Spinal cord (tissue), 10 donors: Measurements from ENCODE around the gene ETFA. TPM values are rescaled to one million over a fixed set of nuclear protein-coding genes. Genes with fewer than 3 reads are reported as not detected.

ENCODE experiments used
- DNase-seq, 6 donors: peaks; one replicate each; pipeline versions ENCODE4 v3.0.0 to v3.0.0-alpha.2; 2013 to 2015; ENCODE audit warnings: low spot score in 6 of 6, low read depth in 4 of 6
- H3K27ac ChIP-seq: one replicate; pipeline ENCODE4 v1.5.1; 2013; ENCODE audit warnings: low read depth, low read length, control low read depth
- H3K27me3 ChIP-seq: one replicate; pipeline ENCODE4 v1.6.1; 2013; ENCODE audit warnings: low read length; ENCODE audit not compliant: control insufficient read depth, insufficient read depth
- H3K36me3 ChIP-seq: one replicate; pipeline ENCODE4 v1.6.1; 2013; ENCODE audit warnings: low read length; ENCODE audit not compliant: control insufficient read depth, insufficient read depth
- H3K4me1 ChIP-seq: one replicate; pipeline ENCODE4 v1.6.1; 2013; ENCODE audit warnings: low read length; ENCODE audit not compliant: control insufficient read depth, insufficient read depth
- H3K4me3 ChIP-seq: one replicate; pipeline ENCODE4 v1.5.1; 2013; ENCODE audit warnings: low read depth, low read length, control low read depth
- H3K9me3 ChIP-seq: one replicate; pipeline ENCODE4 v1.6.1; 2013; ENCODE audit warnings: low read length; ENCODE audit not compliant: control insufficient read depth, insufficient read depth
- WGBS: methylation state at CpG from one replicate; pipeline ENCODE4 v1.1.5; 2013; ENCODE audit warnings: missing lambda C conversion rate; ENCODE audit not compliant: insufficient coverage; 5-methylcytosine and 5-hydroxymethylcytosine counted together
- polyA plus RNA-seq, 2 donors: library from polyadenylated mRNA; unstranded; fragments of 120-200 nt; gene quantifications; one replicate each; pipeline ENCODE4 v1.2.1, GENCODE V29; 2013; ENCODE audit not compliant: insufficient read length in 2 of 2
- total RNA-seq, 2 donors: library from RNA; depleted of rRNA in 1 of 2; stranded (reverse); fragments of 120-200 nt in 1 of 2; fragments of >200 nt in 1 of 2; gene quantifications; one replicate each; pipeline versions ENCODE4 v1.2.3 to v1.2.4, GENCODE V29; 2013 to 2014
- donor health status: healthy.

ETFA gene
- total and polyA plus RNA-seq, 4 donors: 100 to 127 (median 121) TPM

DNA sequence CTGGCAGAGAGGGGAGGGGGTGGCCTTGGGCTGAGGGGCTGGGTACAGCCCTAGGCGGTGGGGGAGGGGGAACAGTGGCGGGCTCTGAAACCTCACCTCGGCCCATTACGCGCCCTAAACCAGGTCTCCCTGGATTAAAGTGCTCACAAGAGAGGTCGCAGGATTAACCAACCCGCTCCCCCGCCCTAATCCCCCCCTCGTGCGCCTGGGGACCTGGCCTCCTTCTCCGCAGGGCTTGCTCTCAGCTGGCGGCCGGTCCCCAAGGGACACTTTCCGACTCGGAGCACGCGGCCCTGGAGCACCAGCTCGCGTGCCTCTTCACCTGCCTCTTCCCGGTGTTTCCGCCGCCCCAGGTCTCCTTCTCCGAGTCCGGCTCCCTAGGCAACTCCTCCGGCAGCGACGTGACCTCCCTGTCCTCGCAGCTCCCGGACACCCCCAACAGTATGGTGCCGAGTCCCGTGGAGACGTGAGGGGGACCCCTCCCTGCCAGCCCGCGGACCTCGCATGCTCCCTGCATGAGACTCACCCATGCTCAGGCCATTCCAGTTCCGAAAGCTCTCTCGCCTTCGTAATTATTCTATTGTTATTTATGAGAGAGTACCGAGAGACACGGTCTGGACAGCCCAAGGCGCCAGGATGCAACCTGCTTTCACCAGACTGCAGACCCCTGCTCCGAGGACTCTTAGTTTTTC lies 30.2 kb upstream of the ETFA start:
- Histone ChIP-seq H3K27me3 (peaks cover 98% of the 10 kb centered on the region), H3K36me3 (peaks cover 5% of the 10 kb centered on the region), H3K9me3 (no peaks in the 10 kb centered on the region), H3K4me1 (peaks cover 62% of the 10 kb centered on the region), H3K27ac (no peak overlapping the region), H3K4me3 (no peak overlapping the region)
- 1% methylated on average over 35 of the region's 42 CpGs for WGBS
- peak in 1 of 6 donors; percentile 33 for DNase-seq

DNA sequence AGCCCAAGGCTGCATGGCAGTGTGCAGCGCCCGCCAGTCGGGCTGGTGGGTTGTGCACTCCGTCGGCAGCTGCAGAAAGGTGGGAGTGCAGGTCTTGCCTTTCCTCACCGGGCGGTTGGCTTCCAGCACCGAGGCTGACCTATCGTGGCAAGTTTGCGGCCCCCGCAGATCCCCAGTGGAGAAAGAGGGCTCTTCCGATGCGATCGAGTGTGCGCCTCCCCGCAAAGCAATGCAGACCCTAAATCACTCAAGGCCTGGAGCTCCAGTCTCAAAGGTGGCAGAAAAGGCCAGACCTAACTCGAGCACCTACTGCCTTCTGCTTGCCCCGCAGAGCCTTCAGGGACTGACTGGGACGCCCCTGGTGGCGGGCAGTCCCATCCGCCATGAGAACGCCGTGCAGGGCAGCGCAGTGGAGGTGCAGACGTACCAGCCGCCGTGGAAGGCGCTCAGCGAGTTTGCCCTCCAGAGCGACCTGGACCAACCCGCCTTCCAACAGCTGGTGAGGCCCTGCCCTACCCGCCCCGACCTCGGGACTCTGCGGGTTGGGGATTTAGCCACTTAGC lies 29.6 kb upstream of the ETFA start:
- H3K4me3 ChIP-seq: no peak overlapping the region
- H3K4me1 ChIP-seq: peaks cover 62% of the 10 kb centered on the region
- peaks cover under 1% of the 10 kb centered on the region for H3K36me3 ChIP-seq
- H3K9me3 ChIP-seq: no peaks in the 10 kb centered on the region
- H3K27ac ChIP-seq: no peak overlapping the region
- DNase-seq: no peak
- H3K27me3 ChIP-seq: peaks cover 98% of the 10 kb centered on the region
- under 1% methylated on average over 33 of the region's 35 CpGs for WGBS

DNA sequence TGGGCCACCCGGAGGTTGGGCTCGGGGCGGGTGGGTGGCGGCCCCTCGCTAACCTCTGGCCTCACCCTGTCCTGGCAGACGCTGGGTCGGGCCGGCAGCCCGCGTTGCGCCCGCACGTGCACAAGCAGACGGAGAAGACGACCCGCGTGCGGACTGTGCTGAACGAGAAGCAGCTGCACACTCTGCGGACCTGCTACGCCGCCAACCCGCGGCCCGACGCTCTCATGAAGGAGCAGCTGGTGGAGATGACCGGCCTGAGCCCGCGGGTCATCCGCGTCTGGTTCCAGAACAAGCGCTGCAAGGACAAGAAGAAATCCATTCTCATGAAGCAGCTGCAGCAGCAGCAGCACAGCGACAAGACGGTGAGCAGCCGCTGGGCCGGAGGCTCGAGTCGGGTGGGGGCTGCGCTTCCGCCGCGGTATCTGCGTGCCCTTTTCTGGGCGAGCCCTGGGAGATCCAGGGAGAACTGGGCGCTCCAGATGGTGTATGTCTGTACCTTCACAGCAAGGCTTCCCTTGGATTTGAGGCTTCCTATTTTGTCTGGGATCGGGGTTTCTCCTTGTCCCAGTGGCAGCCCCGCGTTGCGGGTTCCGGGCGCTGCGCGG lies 29.0 kb upstream of the ETFA start:
- Histone ChIP-seq H3K9me3 (no peaks in the 10 kb centered on the region), H3K4me3 (peak overlapping the region; percentile 7), H3K4me1 (peaks cover 65% of the 10 kb centered on the region), H3K27ac (no peak overlapping the region), H3K27me3 (peaks cover 98% of the 10 kb centered on the region), H3K36me3 (no peaks in the 10 kb centered on the region)
- peak in 2 of 6 donors; percentile 80 to 83 for DNase-seq
- WGBS: under 1% methylated on average over 53 of the region's 53 CpGs

DNA sequence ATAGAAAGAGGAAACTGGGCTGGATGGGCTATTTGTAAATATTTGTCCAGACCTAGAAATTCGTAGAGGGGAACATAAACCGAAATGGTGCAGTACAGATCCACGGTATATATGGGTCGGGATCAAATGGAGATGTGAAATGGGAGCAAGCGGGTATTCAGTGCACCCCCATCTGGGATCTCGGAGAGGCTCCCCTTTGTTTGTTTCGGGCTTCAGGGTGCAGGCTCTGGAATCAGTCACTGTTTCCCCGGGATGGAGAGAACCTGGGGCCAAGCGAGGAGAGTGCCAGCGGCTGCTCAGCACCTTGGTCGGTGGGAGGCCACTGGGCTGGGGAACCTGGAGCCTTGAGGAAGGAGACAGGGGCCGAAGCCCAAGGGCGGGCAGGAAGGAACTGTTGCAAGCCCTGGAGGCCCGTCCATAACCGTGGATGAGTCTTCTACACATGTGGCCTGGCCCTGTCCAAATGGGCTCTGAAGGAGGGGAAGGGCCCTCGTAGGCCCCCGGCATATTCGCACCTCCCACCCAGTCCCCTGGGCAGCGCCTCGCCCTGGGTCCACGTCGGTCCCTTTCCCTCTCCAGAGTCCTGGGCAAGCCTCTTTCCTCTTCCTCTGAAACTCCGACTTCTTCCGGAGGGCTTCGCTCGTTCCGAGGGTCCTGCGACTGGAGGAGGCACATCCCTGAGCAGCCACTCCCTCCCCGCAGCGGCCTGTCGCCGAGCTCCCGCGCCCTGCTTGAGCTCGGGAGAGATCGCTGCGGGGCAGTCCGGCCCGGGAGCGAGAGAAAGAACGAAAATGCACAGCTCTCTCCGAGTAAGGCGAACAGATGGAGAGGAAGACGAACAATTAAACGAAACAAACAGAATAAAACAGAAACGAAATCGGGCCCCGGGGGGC lies 28.3 kb upstream of the ETFA start:
- WGBS: 5% methylated on average over 48 of the region's 48 CpGs
- Histone ChIP-seq H3K9me3 (no peaks in the 10 kb centered on the region), H3K4me1 (peaks cover 70% of the 10 kb centered on the region), H3K27me3 (peaks cover 98% of the 10 kb centered on the region), H3K4me3 (no peak overlapping the region), H3K27ac (no peak overlapping the region), H3K36me3 (no peaks in the 10 kb centered on the region)
- DNase-seq: peak in 1 of 6 donors; percentile 78

DNA sequence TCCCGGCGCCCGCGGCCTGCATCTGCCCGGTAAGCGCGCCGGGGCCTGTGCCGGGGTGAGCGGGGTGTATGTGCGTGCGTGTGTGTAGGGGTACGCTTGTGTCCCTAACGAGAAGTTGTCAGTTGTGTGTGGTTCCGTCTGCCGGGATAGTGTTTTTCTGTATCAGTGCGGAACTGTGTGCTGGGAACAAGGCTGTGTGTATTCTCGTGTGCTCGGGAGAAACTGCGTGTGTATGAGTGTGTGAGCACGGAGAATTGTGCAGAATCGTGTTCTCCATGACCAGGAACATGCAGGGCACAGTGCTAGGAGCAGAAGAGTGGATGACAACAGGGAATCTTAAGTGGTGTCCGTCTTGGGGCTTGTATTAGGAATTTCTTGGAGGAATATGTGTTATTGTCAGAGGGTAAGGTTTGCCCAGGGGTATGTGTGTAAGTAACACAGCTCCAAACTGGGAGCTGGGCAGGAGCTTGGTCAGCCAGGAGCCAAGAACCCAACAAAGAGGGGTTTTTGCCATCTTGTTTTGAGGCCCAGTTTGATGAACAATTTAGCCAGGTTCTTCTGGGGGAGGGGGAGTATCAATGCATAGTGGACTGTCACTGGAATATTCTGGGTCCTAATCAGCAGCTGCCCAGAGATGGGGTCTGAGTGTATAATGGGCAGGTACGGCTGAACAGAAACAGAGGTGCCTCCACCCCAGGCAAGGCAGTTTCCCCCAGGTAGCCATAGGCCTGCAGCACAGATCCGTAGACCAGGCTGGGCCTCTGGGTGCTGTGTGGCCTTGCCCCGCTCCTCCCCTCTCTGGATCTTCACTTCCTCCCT lies 27.4 kb upstream of the ETFA start:
- Histone ChIP-seq H3K27ac (no peak overlapping the region), H3K27me3 (peaks cover 98% of the 10 kb centered on the region), H3K4me3 (no peak overlapping the region), H3K4me1 (peaks cover 70% of the 10 kb centered on the region), H3K36me3 (no peaks in the 10 kb centered on the region), H3K9me3 (no peaks in the 10 kb centered on the region)
- WGBS: 7% methylated on average over 24 of the region's 26 CpGs
- DNase-seq: peak in 1 of 6 donors; percentile 55

DNA sequence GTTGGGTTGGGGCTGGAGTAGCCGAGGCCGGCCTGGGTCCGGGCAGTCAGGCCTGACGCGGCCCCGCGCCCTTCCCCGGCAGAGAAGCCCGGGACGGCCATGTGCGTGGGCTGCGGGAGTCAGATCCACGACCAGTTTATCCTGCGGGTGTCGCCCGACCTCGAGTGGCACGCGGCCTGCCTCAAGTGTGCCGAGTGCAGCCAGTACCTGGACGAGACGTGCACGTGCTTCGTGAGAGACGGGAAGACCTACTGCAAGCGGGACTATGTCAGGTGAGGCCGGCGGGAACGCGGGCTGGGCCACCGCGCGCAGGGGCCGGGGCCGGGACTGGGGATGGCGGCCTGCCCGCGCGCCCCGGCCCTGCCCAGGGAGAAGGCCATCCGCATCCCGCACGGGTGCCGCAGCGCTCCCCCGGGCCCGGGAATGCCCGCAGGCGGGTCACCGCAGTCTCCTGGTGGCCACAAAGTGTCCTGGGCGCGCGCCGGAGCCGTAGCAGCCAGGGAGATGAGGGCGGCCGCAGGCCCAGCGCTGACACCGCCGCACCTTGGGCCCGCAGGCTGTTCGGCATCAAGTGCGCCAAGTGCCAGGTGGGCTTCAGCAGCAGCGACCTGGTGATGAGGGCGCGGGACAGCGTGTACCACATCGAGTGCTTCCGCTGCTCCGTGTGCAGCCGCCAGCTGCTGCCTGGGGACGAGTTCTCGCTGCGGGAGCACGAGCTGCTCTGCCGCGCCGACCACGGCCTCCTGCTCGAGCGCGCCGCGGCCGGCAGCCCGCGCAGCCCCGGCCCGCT lies 26.6 kb upstream of the ETFA start:
- WGBS: under 1% methylated on average over 89 of the region's 89 CpGs

DNA sequence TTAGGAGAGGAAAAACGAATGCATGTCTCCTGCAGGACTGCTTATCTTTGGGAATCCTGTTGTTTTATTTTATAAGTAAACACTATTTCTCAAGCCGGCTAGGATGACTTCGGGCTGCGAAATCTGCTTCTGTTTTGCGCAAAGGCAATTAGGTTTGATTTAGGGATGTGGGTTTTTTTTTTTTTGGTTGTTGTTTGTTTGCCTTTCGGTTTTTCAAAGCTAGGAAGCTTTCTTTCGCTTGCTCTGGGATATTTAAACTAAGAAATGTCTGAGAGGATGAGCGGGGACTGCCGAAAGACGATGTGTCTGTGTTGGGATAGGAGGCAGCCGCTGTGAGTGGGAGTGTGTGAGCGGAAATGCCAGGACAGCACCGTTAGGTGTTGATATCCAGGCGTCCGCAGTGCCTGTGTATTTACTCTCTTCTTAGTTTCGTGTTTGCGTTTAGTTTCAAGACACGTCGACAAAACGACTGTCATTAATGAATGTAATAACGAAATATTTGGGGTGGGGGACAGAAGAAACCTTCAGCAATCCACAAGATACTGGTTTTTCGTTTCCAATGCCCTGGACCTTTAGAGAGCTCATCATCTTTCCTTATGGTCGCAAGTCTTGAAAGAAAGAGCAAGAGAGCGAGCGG lies 25.9 kb upstream of the ETFA start:
- peak in 2 of 6 donors; percentile 63 to 66 for DNase-seq
- H3K27ac ChIP-seq: no peak overlapping the region
- 2% methylated on average over 19 of the region's 25 CpGs for WGBS
- H3K4me1 ChIP-seq: peaks cover 62% of the 10 kb centered on the region
- peaks cover 98% of the 10 kb centered on the region for H3K27me3 ChIP-seq
- no peak overlapping the region for H3K4me3 ChIP-seq
- no peaks in the 10 kb centered on the region for H3K36me3 ChIP-seq
- H3K9me3 ChIP-seq: no peaks in the 10 kb centered on the region

More for the DNA sequence above, 26.6 kb upstream of the ETFA start:
- H3K36me3 ChIP-seq: no peaks in the 10 kb centered on the region
- H3K9me3 ChIP-seq: no peaks in the 10 kb centered on the region
- H3K4me1 ChIP-seq: peaks cover 68% of the 10 kb centered on the region
- no peak overlapping the region for H3K4me3 ChIP-seq
- peak in 2 of 6 donors; percentile 39 to 63 for DNase-seq
- H3K27me3 ChIP-seq: peaks cover 98% of the 10 kb centered on the region
- no peak overlapping the region for H3K27ac ChIP-seq
